Activated B cell treated with CpG ODN at 0.5 μM for 24 hours (primary cell): ENCODE measurements around the gene DHX15. TPM values are rescaled to one million over a fixed set of nuclear protein-coding genes. Genes with fewer than 3 reads are reported as not detected.
A peak's percentile ranks its signal among the peaks of the same experiment; 100 is the strongest.

Source experiments
- ATAC-seq: fragments of 200-7000 bp; cut with Tn5 transposase; one replicate; pipeline ENCODE4 v1.10.0; 2021; ENCODE audit warnings: low read depth, mild to moderate bottlenecking, moderate library complexity
- CTCF ChIA-PET: fragments of 350-600 bp; sonication (Branson Sonifier 250); formaldehyde crosslinking; loops from one replicate; lab custom pipeline; 2021; ENCODE audit warnings: antibody characterized with exemption; lab: Charles Lee
- POLR2A ChIA-PET: fragments of 350-600 bp; sonication (Branson Sonifier 250); formaldehyde crosslinking; loops from one replicate; lab custom pipeline; 2021; ENCODE audit warnings: antibody characterized with exemption; lab: Charles Lee
- DNase-seq: peaks from one replicate; pipeline ENCODE4 v3.0.0; 2022
- H3K27ac Mint-ChIP-seq: one replicate; pipeline ENCODE4 v1.8.0; 2020; ENCODE audit warnings: mixed read lengths
- H3K27me3 Mint-ChIP-seq: one replicate; pipeline ENCODE4 v1.8.0; 2021; ENCODE audit warnings: mixed read lengths
- H3K36me3 Mint-ChIP-seq: one replicate; pipeline ENCODE4 v1.8.0; 2021; ENCODE audit warnings: low read depth, mixed read lengths
- H3K4me1 Mint-ChIP-seq: one replicate; pipeline ENCODE4 v1.8.0; 2021; ENCODE audit warnings: mixed read lengths
- H3K4me3 Mint-ChIP-seq: one replicate; pipeline ENCODE4 v1.8.0; 2020; ENCODE audit warnings: mild to moderate bottlenecking, mixed read lengths
- H3K9me3 Mint-ChIP-seq: one replicate; pipeline ENCODE4 v1.8.0; 2020; ENCODE audit warnings: mixed read lengths
- CTCF ChIP-seq: fragments of 200-600 bp; IDR thresholded peaks from one replicate; pipeline ENCODE4 v1.8.0; 2022; ENCODE audit warnings: antibody characterized with exemption, mild to moderate bottlenecking
- intact Hi-C: fragments of 100-400 bp; cut with micrococcal nuclease; formaldehyde crosslinking; loops from one replicate; pipeline ENCODE4 v1.15.1; 2024
- total RNA-seq: library from RNA; stranded (reverse); gene quantifications from 2 replicates; pipeline ENCODE4 v1.2.3, GENCODE V29; 2022

Gene DHX15
- total RNA-seq, 1 donor from 2014 or later, result 163 TPM

- no peak for TF ChIP-seq CTCF
- ChIA-PET POLR2A (no interaction called here), CTCF (no interaction called here)
- Mint-ChIP-seq H3K4me3 (no peak overlapping the region), H3K27ac (no peak overlapping the region), H3K27me3 (no peaks in the 10 kb centered on the region), H3K9me3 (peaks cover 2% of the 10 kb centered on the region), H3K4me1 (peaks cover 67% of the 10 kb centered on the region), H3K36me3 (peaks cover 76% of the 10 kb centered on the region)
- intact Hi-C loops, result no loop called here
- no peak for DNase-seq
- ATAC-seq, result no peak
Measured at GRCh38 chr4:24560868-24561368, 23.4 kb downstream of the DHX15 start.

DNA sequence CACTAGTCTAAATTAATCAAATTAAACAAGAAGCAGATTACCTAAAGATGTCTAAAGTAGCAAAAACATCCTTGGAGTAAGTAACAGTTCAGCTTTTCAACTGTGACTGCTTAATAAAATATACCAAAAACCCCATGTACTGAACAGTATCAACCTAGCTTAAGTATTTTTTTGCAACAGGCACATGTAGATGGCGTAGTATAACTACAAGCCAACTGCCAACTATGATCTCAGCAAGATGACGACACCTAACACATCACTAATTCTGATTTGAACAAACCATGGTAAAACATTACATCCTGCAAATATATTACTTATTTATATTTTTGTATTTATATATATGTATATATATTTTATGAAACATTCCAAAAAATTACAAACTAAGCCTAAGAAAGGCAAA is 24.5 kb downstream of the DHX15 start:
- ChIA-PET CTCF (no interaction called here), POLR2A (no interaction called here)
- Mint-ChIP-seq H3K4me1 (peaks cover 65% of the 10 kb centered on the region), H3K27me3 (no peaks in the 10 kb centered on the region), H3K27ac (no peak overlapping the region), H3K9me3 (peaks cover 2% of the 10 kb centered on the region), H3K4me3 (no peak overlapping the region), H3K36me3 (peaks cover 73% of the 10 kb centered on the region)
- intact Hi-C loops, result loop anchor here (5.0 kb wide), 1 partner anchor 38 kb away; no protein-coding TSS in a partner anchor
- TF ChIP-seq CTCF, result no peak
- DNase-seq (no peak), ATAC-seq (no peak)

GRCh38 chr4:24559032-24559821 is 25.1 kb downstream of the DHX15 start:
- peaks cover 61% of the 10 kb centered on the region for H3K4me1 Mint-ChIP-seq
- intact Hi-C loops, result loop anchor here (5.0 kb wide), 1 partner anchor 37 kb away; no protein-coding TSS in a partner anchor
- no peak overlapping the region for H3K27ac Mint-ChIP-seq
- POLR2A ChIA-PET, result interaction anchor here (0.6 kb wide), 2 partner anchors 15 to 17 kb away, joined by 5 to 6 read pairs; no protein-coding TSS in a partner anchor
- DNase-seq (no peak), ATAC-seq (no peak)
- CTCF ChIA-PET, result no interaction called here
- peaks cover 73% of the 10 kb centered on the region for H3K36me3 Mint-ChIP-seq
- H3K4me3 Mint-ChIP-seq, result no peak overlapping the region
- TF ChIP-seq CTCF, result no peak
- peaks cover 2% of the 10 kb centered on the region for H3K9me3 Mint-ChIP-seq
- no peaks in the 10 kb centered on the region for H3K27me3 Mint-ChIP-seq

DNA sequence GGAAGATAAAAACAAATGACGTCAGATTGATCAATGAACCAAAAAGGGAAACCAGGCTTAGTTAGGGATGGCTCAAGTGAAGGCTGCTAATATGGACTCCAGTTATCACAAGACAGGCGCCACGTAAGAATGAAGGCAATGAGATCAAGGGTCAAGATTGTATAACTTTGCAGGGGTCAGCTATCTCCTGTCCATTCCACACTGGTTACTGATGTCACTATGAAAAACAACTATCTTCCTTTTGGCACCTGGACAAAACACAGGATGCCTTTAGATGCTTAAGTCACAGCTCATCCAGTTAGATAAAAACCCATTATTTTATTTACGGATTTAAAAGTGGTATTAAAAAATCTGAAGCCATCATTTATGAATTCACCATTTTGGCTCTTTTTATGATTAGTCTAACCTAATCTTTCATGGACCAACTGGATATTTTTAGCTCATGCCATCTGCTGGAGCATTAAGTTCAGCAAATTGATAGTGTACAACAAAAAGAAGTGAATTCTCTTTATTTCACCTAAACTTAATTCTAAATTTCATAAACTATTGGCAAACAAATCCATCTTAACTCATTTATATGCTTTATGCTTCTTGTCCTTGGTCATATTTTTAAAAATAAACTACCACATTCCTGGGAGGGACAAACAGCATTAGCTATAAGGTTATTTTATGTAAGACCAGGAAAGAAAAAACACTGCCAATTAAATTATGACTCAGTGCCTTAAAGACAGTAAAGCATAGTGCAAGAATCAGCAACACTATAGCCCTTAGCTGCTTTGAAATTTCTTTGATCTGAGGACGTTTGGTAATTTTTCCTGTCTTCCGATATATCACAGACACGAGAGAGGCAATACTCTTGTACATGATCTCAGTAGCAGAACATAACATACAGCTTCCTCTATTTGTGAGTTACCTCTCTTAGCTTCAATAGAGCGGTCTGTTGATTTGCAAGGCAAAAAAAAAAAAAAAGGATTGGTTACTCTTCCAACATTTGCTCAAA is 27.0 kb downstream of the DHX15 start:
- ATAC-seq (peak; percentile 50), DNase-seq (no peak)
- ChIA-PET POLR2A (interaction anchor here (0.6 to 1.7 kb wide), 2 partner anchors 27 to 141 kb away, joined by 7 to 8 read pairs; partner anchors contain the start of gene DHX15), CTCF (no interaction called here)
- Mint-ChIP-seq H3K9me3 (peaks cover 2% of the 10 kb centered on the region), H3K4me1 (peaks cover 55% of the 10 kb centered on the region), H3K27ac (peak overlapping the region; percentile 35), H3K27me3 (no peaks in the 10 kb centered on the region), H3K4me3 (peak overlapping the region; percentile 28), H3K36me3 (peaks cover 70% of the 10 kb centered on the region)
- no peak for TF ChIP-seq CTCF
- intact Hi-C loops, result loop anchor here (2.0 to 5.0 kb wide), 3 partner anchors 15 to 35 kb away; no protein-coding TSS in a partner anchor
